Measurements from ENCODE around the gene DNAH17.

Gene DNAH17

DNA sequence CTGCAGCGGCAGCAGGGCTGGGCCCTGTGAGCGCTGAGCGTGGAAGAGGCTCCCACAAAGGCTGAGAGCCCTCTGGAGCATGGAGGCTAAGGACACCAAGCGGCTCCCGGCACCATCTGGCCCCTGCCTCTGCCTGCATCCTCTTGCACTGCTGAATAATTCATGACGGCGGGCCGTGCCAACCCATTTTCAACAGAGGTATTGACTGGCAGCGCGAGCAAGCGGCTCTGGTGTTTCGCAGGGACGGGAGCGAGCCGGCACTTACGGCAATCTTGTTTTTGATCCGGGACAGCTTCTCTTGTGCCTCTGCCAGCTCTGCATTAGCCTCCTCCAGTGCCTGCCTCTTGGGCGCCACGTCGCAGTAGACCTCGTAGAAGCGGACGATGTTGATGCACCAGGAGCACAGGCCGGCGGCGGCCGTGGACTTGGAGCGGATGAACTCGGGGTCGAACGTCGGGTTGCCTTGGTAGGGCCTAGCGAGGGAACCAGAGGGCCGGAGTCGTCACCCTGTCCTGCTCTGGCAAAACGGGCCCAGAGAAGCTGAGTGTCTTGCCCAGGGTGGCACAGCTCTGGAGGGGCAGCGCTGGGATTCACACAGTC, 118.4 kb downstream of the DNAH17 start:
- no peak overlapping the region for H3K4me3 ChIP-seq (ENCODE audit: low read depth, low read length)
- ChIA-PET POLR2A (interaction anchor here (0.6 kb wide), 1 partner anchor 139 kb away, joined by 6 read pairs; no protein-coding TSS in a partner anchor), CTCF (interaction anchor here (0.7 to 2.5 kb wide), 3 partner anchors 11 to 17 kb away, joined by 3 to 7 read pairs (median 3); no protein-coding TSS in a partner anchor)
- no peaks in the 10 kb centered on the region for H3K36me3 ChIP-seq (ENCODE audit: control insufficient read depth in 2 of 2, insufficient read depth in 1 of 2, low read length in 2 of 2)
- no peaks in the 10 kb centered on the region for H3K4me1 ChIP-seq (ENCODE audit: control insufficient read depth, insufficient read depth, low read length)
- no peaks in the 10 kb centered on the region for H3K9me3 ChIP-seq (ENCODE audit: control insufficient read depth, insufficient read depth, low read depth, low read length)
- no peak overlapping the region for H3K27ac ChIP-seq (ENCODE audit: extremely low read depth, low read depth, low read length)
- no peak for TF ChIP-seq ZNF146 (tag by site-specific recombination; IDR thresholded peaks at IDR 0.05)
- TF ChIP-seq ZNF600 (tag by site-specific recombination; IDR thresholded peaks at IDR 0.05) = 0 out of 2 replicates have a peak, but pooled peaks have one; percentile 23

DNA sequence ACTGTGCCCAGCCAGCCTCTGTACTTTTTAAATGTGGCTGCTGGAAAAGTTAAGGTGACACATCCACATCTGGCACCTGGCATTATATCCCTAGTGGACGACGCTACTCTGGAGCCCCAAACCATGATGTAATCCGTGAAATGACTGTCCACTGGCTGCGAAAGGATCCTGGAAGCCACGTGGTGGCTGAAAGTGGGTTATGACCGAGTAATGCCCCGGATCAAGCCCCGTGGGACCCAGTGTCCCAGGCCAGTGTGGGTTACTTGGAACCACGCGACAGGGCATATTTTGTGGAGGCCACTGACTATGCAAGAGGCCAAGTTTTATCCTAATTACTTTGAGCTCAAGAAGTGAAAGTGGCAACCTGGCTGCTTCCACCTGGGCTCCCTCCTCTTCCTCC, 119.1 kb downstream of the DNAH17 start:
- POLR2A ChIA-PET = no interaction called here
- CTCF ChIA-PET = interaction anchor here (0.5 to 2.5 kb wide), 3 partner anchors 12 to 469 kb away, joined by 3 to 7 read pairs (median 4); no protein-coding TSS in a partner anchor
- Histone ChIP-seq H3K27ac (ENCODE audit: extremely low read depth, low read depth, low read length) (no peak overlapping the region), H3K4me3 (ENCODE audit: low read depth, low read length) (no peak overlapping the region), H3K36me3 (ENCODE audit: control insufficient read depth in 2 of 2, insufficient read depth in 1 of 2, low read length in 2 of 2) (no peaks in the 10 kb centered on the region), H3K9me3 (ENCODE audit: control insufficient read depth, insufficient read depth, low read depth, low read length) (no peaks in the 10 kb centered on the region), H3K4me1 (ENCODE audit: control insufficient read depth, insufficient read depth, low read length) (no peaks in the 10 kb centered on the region)
- TF ChIP-seq ZNF830 (tag by site-specific recombination; IDR thresholded peaks at IDR 0.05; ENCODE audit: low read depth) = no peak
- no peak for TF ChIP-seq ZSCAN16 (tag by site-specific recombination; IDR thresholded peaks at IDR 0.05)
- TF ChIP-seq ZNF202 (tag by site-specific recombination; IDR thresholded peaks at IDR 0.05; ENCODE audit: borderline replicate concordance) = no peak
- TF ChIP-seq, protein P1, sequence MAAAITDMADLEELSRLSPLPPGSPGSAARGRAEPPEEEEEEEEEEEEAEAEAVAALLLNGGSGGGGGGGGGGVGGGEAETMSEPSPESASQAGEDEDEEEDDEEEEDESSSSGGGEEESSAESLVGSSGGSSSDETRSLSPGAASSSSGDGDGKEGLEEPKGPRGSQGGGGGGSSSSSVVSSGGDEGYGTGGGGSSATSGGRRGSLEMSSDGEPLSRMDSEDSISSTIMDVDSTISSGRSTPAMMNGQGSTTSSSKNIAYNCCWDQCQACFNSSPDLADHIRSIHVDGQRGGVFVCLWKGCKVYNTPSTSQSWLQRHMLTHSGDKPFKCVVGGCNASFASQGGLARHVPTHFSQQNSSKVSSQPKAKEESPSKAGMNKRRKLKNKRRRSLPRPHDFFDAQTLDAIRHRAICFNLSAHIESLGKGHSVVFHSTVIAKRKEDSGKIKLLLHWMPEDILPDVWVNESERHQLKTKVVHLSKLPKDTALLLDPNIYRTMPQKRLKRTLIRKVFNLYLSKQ (tag by site-specific recombination; IDR thresholded peaks at IDR 0.05; ENCODE audit: borderline replicate concordance) = no peak
- TF ChIP-seq HOXA7 (CRISPR knock-in tag; IDR thresholded peaks at IDR 0.05; ENCODE audit: borderline replicate concordance) = no peak
- no peak for TF ChIP-seq ZNF426 (tag by site-specific recombination; IDR thresholded peaks at IDR 0.05)
- no peak for TF ChIP-seq ZNF660 (tag by site-specific recombination; IDR thresholded peaks at IDR 0.05)
- no peak for TF ChIP-seq ZNF585B (tag by site-specific recombination; IDR thresholded peaks at IDR 0.05)
- TF ChIP-seq ZBTB17 (tag by site-specific recombination; IDR thresholded peaks at IDR 0.05) = no peak
- TF ChIP-seq, protein P2, sequence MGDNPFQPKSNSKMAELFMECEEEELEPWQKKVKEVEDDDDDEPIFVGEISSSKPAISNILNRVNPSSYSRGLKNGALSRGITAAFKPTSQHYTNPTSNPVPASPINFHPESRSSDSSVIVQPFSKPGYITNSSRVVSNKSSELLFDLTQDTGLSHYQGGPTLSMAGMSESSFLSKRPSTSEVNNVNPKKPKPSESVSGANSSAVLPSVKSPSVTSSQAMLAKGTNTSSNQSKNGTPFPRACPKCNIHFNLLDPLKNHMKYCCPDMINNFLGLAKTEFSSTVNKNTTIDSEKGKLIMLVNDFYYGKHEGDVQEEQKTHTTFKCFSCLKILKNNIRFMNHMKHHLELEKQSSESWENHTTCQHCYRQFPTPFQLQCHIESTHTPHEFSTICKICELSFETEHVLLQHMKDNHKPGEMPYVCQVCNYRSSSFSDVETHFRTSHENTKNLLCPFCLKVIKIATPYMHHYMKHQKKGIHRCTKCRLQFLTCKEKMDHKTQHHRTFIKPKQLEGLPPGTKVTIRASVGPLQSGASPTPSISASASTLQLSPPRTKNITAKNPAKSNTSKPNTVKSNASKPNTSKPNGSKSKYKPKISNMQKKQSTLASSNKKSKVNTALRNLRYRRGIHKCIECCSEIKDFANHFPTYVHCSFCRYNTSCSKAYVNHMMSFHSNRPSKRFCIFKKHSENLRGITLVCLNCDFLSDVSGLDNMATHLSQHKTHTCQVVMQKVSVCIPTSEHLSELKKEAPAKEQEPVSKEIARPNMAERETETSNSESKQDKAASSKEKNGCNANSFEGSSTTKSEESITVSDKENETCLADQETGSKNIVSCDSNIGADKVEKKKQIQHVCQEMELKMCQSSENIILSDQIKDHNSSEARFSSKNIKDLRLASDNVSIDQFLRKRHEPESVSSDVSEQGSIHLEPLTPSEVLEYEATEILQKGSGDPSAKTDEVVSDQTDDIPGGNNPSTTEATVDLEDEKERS (tag by site-specific recombination; IDR thresholded peaks at IDR 0.05) = no peak

DNA sequence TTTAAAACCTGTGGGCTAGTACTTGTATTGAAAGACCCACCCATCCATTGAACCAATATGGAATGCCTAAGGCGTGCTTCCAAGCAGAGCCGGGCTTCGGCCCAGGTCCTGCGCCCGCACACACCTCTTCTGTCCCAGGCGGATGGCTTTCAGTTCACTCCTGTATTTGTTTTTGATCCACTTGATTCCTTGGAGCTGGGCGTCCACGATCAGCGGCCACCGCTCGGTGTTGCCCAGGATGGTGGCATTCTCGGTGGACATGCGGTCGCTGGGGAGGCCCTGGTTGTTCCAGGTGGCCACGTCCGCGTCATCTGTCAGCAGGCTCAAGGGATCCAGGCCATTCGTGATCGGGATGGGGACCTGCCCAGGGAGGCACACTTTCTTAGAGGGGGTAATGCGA, 122.8 kb downstream of the DNAH17 start:
- no peaks in the 10 kb centered on the region for H3K36me3 ChIP-seq (ENCODE audit: control insufficient read depth in 2 of 2, insufficient read depth in 1 of 2, low read length in 2 of 2)
- no peaks in the 10 kb centered on the region for H3K9me3 ChIP-seq (ENCODE audit: control insufficient read depth, insufficient read depth, low read depth, low read length)
- H3K27ac ChIP-seq (ENCODE audit: extremely low read depth, low read depth, low read length) = no peak overlapping the region
- TF ChIP-seq BCL11B (tag by site-specific recombination; IDR thresholded peaks at IDR 0.05; ENCODE audit: low read depth) (no peak), SP3 (tag by site-specific recombination; IDR thresholded peaks at IDR 0.05) (no peak), ZNF473 (tag by site-specific recombination; IDR thresholded peaks at IDR 0.05) (no peak), ZNF549 (tag by site-specific recombination; IDR thresholded peaks at IDR 0.05) (no peak), ZNF76 (tag by site-specific recombination; IDR thresholded peaks at IDR 0.05; ENCODE audit: borderline replicate concordance, low read depth) (no peak), ZNF571 (tag by site-specific recombination; IDR thresholded peaks at IDR 0.05) (no peak), ZNF629 (tag by site-specific recombination; IDR thresholded peaks at IDR 0.05) (no peak), ZNF521 (tag by site-specific recombination; IDR thresholded peaks at IDR 0.05) (no peak), ZNF2 (tag by site-specific recombination; IDR thresholded peaks at IDR 0.05) (no peak), ZNF785 (tag by site-specific recombination; IDR thresholded peaks at IDR 0.05) (no peak)
- ChIA-PET POLR2A (no interaction called here), CTCF (interaction anchor here (0.9 to 1.5 kb wide), 2 partner anchors 9 to 254 kb away, joined by 3 read pairs; no protein-coding TSS in a partner anchor)
- no peak overlapping the region for H3K4me3 ChIP-seq (ENCODE audit: low read depth, low read length)
- H3K4me1 ChIP-seq (ENCODE audit: control insufficient read depth, insufficient read depth, low read length) = no peaks in the 10 kb centered on the region

Data from HEK293 (cell line).